NCI-H446 treated with DMSO at 0.1 percent for 48 hours (cell line): ENCODE results near the gene NELL1.

Experiments
- DNase-seq: peaks from one replicate; lab custom pipeline; 2025; lab: John Stamatoyannopoulos, UW

The NELL1 gene

DNA sequence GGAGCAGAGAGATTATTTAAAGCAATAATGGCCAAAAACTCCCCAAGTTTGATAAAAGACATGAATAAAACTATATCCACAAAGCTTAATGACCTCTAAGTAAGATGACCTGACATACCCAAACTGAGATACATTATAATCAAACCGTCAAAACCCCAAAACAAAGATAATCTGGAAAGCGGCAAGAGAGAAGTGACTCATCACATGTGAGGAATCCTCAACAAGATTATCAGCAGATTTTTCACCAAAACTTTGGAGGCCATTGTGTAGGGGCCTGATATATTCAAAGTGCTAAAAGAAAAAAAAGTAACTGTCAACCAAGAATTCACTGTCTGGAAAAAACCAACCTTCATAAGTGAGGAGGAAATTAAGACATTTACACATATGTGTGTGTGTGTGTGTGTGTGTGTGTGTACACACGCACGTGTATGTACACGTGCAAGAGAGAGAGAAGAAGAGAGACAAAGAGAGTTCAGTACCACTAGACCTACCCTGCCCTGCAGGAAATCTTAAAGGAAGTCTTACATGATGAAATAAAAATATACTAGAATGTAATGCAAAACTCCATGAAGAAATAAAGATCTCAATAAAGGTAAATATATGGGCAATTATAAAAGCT, 752.4 kb downstream of the NELL1 start:
- DNase-seq = no peak

DNA sequence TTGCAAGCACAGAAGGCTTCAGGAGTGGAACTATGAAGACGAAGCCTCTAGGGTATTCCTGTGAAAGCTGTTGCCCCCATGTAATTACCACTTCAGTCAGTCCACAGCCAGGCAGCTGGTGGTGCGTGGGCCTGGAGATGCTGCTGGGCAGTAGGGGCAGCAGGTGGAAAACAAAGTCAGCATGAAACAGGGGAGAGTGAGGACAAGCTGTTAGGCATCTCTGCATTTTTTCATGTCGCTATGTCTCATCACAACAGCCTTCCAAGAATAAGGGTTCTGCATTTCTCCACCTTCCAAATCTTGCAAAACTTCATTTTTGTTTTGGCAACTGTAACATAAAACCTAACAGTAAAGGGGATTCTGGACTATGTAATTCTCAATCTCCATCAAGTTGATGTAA, 757.5 kb downstream of the NELL1 start:
- no peak for DNase-seq

DNA sequence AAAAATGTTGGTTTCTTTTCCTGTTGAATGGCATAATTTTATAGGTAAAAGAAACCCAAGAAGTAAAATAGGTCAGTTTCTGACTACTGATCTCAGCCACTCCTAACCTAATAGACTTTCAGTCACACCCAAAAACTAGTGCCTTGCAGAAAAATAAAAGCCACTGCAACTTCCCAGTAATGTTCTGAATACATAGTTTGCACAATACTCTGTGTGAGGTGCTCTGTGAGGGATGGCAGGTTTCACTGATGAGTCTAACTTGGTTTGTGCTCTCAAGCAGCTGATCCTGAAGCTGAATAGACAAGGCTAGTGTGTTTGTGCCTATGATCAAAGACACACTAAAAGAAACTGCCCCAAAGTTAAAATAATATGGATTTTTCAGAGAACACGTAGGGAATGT, 758.3 kb downstream of the NELL1 start:
- no peak for DNase-seq

DNA sequence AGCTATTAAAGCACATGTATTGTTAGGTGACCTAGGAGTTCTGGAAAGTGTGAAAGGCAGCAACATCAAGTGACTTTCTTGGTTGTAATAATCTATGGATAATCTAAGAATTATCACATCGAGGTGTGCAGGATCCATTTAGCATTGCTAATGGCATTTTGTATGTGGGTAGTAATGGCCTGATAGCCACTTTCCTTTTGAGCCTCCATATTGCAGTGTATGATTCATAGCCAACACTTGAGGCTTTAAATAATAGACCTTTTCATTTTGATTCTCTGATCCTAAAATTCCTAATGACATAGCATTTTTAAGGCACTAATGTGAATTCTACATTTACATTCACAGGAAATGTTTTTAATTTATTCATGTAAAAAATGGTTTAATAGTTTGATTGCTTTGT, 759.4 kb downstream of the NELL1 start:
- no peak for DNase-seq

DNA sequence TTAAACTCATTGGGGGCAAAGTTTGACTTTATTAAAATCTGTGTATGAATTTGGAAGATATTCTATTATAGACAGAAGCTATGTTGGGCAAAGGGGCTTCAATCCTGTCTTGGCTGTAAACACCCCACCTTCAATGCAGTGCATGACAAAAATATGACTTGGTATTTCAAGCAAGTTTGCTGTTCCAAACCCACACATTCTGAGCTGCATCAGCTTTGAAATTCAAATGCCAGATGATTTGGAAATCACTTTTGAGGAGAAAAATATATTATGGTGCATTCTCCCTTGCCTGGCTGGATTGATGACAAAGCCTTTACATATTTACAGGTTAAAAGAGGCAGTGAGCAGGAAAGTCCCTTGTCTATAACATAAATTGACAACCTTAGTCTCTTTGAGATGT, 760.0 kb downstream of the NELL1 start:
- no peak for DNase-seq

DNA sequence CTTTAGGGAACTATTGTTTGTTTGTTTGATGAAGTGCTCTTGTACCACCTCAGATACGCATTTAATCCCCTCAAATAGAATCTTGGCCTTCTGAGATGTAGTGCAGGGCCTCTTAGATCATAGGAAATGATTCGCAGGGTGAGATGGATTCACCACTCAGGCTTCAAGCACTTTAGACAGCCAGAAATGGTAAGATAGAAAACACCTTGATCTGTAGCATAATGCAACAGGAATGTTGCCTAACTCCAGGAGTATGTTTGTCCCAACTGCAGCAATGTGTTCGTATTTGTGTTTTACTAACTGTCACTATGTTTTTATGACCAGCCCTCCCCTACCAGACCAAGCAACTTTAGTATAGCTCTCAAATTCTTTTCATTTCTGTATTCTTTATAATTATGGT, 761.2 kb downstream of the NELL1 start:
- DNase-seq = no peak

DNA sequence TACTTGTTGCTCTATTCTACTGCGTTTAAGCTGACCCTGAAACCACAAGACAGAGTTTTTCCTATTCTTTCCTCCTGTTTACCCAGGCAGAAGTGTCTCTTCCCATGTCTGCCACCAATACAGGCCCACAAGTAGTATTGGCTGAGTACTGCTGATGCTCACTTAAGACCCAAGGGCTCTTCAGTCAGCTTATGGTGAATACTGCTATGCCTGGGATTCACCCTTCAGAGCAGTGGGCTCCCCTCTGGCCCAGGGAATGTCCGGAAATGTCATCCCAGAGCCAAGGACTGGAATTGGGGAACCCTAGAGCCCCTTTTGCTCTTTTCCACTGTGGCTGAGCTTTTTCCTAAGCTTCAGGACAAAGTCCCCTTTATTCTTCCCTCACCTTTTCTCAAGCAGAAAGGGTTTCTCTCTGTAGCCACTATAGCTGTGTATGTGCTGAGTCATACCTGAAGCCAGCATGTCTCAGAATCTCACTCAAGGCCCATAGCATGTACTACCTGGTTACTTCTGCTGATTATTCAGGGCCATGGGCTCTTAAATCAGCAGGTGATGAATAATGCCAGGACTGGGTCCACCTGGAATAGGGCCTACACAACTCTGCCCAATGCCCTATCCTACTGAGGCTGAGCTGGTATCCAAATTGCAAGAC, 777.7 kb downstream of the NELL1 start:
- no peak for DNase-seq

DNA sequence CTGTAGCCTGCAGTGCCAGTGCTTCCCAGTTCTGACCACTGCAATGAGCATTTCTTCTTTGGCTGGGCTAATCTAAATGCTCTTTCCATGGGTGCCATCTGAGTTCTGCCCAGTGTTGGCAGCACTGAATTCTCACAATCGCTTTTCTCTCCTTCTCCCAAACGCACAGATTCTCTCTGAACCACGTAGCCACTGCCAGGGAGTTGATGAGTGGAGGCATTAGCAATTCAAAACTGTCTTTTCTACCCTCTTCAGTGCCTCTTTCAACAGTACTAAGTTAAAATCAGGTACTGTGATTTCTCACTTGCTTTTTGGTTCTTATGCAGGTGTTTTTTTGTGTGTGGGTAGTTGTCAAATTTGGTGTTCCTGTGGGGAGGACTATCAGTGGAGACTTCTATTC, 778.5 kb downstream of the NELL1 start:
- no peak for DNase-seq

DNA sequence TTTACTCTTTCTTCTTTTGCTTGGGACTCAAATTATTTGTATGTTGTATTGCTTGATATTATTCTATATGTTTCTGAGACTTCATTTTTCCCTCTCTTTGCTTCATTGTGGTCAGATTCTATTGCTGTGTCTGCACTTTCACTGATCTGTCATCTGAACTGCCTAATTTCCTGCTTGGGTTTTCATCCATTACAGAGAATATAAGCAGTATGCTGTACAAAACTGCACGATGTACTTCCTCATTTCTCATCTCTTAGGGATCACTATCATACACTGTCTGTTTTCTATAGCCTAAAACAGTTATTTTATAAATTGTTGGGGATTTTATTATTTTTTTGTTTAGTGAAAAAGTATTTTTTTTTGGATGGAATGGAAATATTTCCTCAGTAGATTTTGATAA, 786.8 kb downstream of the NELL1 start:
- DNase-seq = no peak

DNA sequence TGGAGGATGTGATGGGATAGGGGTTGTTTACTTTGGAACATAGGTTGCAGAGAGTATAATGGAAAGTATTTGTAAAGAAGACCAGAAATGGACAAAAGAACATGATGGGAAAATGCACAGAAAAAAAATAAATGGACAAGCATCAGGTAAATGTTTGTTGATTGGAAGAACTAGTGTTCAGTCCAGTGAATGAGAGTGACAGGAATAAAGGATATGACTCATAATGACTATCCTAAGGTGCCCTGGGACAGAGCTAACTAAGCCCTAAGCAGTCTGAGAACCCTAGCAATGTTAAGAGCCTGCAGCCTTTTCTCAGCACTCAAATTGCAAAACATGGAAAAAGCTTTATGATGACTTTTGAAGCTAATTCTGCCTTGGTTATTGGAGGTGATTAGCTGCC, 790.7 kb downstream of the NELL1 start:
- DNase-seq = no peak

DNA sequence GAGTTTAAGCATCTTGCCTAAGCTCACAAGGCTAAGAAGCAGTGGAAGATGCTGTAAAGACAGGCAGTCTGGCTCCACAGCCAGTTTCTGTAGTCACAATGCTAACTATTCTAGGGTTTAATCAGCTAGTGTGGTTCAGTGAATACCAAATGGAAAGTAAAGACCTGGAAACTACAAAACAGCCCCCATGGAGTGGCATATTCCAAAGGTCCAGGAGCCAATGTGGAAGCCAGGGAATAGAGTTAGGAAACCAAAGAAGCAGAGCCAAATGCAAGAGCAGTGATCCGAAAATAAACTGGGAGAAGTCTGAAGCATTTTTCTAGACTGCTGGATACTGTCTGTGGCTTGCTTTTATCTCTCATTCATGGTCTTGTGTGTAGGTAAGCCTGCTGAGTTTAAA, 792.3 kb downstream of the NELL1 start:
- no peak for DNase-seq

DNA sequence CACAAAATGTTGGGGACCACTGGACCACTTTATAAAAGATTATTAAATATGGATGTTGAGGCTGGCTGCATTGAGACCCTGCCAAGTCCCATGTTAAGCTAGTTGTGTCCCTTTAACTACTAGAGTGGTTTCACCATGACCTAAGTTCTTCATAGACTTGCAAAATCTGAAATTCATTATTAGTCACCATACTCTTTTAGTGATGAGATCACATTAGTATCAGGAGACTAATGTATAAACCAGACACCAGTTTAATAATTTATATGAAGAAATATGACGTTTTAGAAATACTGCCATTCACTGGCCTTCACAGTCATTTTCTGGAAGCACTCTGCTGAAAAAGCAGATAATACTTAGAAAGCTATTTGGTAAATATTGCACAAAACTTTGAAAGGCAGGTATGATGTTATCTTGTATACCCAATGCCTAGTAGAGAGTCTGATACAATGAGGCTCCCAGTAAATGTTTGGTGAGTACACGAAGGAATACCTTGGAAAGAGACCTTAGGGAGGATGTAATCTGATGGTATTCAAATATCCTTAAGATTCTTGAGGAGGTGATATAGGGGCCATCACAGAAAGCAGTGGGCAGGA, 795.3 kb downstream of the NELL1 start:
- no peak for DNase-seq

DNA sequence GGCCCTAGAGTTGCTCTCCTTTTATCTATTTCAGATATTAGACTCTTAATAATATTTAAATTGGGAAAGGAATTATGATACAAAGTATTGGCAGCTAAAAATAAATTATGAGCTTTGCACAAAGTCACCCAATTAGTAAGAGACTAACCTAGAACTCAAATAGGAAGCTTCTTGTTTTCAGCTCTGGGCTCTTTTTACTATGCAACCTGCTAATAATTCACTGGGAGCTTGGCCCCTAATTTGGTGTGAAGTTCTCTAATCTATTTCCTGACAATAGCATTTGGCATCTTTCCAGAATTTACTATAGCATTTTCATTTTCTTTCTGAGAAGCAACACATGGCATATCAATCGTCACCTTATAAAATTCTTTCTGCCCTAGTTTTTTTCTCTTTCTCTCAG, 795.8 kb downstream of the NELL1 start:
- DNase-seq = no peak

DNA sequence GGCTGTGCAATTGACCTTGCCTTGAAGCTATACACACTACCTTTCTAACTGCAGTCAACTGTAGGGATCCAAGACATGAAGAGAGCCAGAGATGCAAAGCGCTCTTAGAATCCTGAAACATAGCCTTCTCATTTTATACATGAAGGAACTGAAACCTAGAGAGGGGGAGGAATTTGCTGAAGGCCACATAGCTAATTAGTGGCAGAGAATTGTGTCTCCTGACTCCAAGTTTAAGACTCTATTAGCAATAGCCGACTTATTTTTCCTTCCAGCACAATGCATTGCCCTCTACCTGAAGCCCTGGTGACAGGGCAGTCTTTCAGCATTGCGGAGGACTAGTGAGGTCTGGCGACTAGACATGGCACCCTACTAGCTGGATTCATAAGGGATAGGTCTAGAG, 796.5 kb downstream of the NELL1 start:
- no peak for DNase-seq

DNA sequence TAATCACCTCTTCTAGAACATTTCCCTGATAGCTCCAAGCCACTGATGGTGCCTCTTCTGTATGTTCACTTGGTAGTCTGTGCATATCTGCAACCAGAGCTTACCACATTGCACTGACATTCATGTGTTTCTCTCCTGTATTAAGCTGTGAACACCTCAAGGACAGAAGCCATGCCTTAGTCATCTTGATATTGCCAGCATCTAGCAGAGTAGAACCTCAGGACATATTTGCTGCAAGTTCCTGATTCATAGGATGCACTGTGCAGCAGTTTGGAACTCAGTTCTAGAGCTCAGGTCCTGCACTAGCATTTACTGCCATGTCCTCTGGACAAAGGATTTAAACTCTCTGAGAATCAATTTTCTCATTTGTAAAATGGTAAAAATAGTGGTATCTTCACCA, 801.1 kb downstream of the NELL1 start:
- no peak for DNase-seq

DNA sequence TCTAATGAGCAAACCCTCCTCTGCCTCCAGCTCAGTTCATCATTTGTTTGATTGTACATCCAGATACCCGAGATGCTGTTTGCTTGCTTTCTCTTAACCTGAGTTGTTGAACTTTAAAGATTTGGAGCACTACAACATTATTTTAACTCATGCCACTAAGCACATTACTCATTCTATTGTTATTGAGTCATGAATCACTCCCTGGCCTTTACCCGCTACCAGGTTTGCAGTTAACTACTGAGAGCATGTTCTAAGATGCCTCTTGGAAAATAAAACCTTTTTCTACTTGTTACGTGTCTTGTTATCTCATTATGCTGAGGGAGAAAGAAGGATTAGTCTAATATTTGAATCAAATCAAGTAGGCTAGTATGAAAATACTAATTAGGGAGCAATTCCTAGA, 802.9 kb downstream of the NELL1 start:
- no peak for DNase-seq

DNA sequence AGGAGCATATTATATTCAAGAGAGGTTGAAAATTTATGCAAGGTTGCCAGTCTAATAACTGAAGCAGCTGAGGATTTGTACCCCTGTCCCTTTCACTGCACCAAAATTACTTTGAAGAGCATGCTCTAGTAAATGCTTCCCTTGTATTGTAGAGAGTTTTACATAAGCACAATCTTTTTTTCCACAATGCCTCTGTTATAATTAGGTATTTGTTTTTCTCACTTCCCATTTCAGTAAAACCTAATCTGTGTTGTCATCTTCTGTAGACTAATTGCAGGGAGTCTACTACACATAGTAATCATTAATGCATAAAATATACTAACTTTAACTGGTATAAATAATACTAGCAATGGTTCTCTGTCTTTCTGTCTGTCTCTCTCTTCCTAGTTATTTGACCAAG, 805.1 kb downstream of the NELL1 start:
- DNase-seq = no peak

DNA sequence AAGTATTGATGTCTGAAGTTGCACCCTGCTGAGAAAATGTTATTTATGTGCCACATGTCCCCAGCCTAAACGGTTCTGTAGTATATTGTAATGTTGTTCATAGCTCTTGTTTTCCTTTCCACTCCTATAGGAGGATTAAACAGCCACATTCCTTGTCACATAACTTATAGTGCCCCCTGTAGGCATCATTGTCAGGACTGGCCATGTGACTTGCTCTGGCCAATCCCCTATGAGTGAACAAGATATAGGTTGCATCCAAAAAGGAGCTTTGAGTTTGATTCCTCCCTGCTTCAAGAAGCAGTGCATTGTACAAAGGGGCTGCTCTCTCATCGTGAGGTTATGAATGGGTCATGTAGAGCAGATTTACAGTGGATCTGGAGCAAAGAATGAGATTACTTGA, 805.9 kb downstream of the NELL1 start:
- DNase-seq = no peak

DNA sequence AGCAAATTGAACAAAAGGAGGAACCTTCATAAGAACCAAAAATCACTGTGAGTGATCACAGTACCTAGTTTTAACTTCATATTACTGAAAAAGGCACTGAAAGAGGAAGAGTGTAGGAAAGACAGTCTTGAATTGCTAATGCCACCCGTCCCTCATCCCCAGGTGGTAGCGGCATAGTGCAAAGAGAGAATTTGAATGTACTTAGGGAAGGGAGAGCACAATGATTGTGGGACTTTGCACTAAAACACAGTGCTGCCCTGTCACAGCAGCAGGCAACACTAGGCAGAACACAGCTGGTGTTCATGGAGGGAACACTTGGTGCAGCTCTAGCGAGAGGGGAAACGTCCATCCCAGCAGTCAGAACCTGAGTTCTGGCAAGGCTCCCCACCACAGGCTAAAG, 807.2 kb downstream of the NELL1 start:
- DNase-seq = no peak

DNA sequence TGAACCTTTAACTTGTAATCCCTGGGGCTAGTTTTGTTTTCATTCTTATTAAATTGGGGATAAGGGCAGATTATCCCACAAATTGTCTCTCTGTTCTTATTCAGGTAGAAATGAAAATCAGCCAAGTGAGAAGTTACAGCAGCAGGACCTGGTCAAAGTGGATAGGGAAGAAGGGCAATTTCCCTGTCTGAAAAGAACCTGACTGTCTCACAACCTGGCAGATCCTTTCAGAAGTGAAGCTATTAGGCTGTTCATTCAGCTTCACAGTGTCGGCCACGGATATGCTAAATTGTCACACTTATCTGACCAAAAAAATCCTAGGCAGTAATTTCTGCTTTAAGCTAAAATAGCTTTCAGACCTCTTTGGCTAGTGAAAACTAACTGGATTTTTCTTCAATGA, 810.9 kb downstream of the NELL1 start:
- no peak for DNase-seq

DNA sequence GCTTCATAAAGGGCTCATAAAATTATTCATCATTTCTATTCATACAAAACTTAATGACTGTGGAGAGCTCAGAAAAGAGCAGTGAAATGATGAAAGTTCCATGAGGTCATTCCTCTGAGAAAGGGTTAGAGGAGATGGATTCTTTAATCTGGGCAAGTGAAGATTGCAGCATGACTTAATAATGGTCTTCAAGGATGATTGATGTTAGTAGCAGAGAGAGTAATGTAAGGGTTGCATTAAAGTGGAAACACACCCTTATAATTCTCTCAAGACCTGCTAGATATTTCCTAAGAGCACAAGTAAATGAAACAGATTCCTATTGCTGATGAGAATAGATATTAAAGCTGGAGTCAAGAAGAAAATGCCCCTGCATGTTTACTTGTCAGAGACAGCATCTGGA, 811.9 kb downstream of the NELL1 start:
- DNase-seq = no peak

DNA sequence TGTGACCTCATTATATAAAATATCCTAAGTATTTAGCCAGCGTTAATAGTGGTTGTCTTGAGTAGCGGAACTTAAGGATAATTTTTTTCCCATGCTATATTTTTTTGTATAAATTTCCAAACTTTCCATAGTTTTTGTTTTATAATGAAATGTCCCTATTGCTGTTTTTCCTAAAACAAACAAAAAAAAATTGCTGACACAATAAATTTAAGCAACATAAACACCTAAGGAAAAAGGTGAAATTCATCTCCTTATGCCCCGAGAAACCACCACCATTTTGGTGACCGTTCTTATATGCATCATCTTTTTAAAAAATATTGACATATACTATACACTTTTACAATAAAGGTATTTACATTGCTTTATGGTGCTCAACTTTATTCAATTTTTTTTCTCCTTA, 814.7 kb downstream of the NELL1 start:
- DNase-seq = no peak

DNA sequence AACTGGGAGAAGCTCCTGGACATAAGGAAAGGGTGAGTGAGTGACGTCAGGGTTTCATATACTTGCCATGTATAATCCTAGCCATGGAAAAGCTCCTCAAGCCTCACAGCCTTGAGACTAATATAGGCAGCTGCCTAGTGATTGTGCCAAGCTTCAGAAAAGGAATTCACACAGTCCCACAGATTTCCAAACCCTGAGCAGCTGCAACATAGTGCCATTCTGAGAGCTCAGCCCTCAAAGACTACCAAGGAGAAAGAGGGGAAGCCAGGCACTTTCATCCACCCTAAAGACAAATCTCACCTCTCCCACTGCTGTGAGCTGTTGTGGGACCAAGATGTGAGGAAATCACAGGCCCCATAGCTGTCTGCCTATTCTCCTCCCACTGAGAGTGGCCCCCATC, 815.6 kb downstream of the NELL1 start:
- DNase-seq = no peak

DNA sequence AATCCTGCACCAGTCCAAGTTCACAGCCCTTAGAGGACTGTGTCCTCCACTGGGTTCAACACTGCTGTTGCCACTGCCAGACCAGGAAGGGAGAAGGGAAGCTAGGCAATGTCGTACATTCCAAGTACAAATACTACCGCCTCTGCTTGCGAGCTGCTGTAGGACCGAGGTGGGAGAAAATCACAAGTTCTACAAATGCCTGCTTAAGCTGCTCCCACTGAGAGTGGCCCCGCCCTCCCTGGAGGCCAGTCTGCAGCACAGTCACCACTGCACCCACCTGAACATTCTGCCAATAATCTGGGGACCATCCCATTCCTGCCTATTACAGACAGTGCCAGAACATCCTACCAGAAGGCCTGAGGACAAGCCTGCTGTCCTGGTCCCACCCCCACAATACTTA, 816.0 kb downstream of the NELL1 start:
- DNase-seq = no peak
